Kidney epithelial cell (primary cell): ENCODE results near the gene MRPS7. TPM values are rescaled to one million over a fixed set of nuclear protein-coding genes. Genes with fewer than 3 reads are reported as not detected.
"Not testable (repeated sequence)": the region's sequence is repeated elsewhere in the genome, so short reads cannot be mapped to it uniquely, and the experiment has no call there.

ENCODE experiments used
- DNase-seq: peaks from one replicate; pipeline ENCODE4 v3.0.0-alpha.2; 2010; ENCODE audit warnings: low read depth
- H3K27me3 ChIP-seq: 2 replicates; pipeline ENCODE4 v1.6.0; 2011; ENCODE audit warnings: low read length; ENCODE audit not compliant: control insufficient read depth, insufficient read depth
- H3K36me3 ChIP-seq: 2 replicates; pipeline ENCODE4 v1.5.1; 2011; ENCODE audit warnings: low read length; ENCODE audit not compliant: control insufficient read depth, insufficient read depth
- H3K4me3 ChIP-seq: 2 replicates; pipeline ENCODE4 v1.5.1; 2011; ENCODE audit warnings: low read depth, mild to moderate bottlenecking, control low read depth, low read length
- total RNA-seq: library from RNA; depleted of rRNA; stranded (reverse); fragments of >200 nt; gene quantifications from 2 replicates; pipeline ENCODE4 v1.2.3, GENCODE V29; 2015
- TF ChIP-seq, protein P1 (sequence below): IDR thresholded peaks from 2 replicates; pipeline ENCODE4 v1.5.1; 2011; ENCODE audit warnings: mild to moderate bottlenecking, moderate library complexity, low read length, control low read depth, inconsistent platforms; ENCODE audit not compliant: insufficient read depth, poor library complexity, severe bottlenecking

Gene MRPS7
- total RNA-seq, 1 donor from 2014 or later = 57.8 TPM

DNA sequence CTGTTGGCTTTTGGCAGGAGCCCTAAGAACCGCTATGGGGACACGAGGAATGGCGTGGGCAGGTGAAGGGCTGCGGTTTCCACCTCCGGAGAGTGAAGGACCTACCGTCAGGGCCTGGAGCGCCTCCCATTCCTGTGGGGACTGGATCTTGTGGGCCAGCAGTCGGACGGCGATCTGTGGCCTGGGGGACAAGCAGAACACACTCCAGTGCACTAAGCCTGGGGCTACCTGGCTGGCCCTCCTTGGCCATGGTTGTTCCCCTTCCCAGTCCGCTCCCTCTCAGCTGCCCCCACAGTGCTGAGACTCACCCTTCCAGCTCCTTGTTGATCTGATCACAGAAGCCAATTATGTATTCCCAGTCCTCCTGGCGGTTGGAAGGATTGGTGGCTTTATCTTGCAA lies 15.3 kb upstream of the MRPS7 start:
- DNase-seq = no peak
- H3K27me3 ChIP-seq = no peaks in the 10 kb centered on the region
- TF ChIP-seq, protein P1, sequence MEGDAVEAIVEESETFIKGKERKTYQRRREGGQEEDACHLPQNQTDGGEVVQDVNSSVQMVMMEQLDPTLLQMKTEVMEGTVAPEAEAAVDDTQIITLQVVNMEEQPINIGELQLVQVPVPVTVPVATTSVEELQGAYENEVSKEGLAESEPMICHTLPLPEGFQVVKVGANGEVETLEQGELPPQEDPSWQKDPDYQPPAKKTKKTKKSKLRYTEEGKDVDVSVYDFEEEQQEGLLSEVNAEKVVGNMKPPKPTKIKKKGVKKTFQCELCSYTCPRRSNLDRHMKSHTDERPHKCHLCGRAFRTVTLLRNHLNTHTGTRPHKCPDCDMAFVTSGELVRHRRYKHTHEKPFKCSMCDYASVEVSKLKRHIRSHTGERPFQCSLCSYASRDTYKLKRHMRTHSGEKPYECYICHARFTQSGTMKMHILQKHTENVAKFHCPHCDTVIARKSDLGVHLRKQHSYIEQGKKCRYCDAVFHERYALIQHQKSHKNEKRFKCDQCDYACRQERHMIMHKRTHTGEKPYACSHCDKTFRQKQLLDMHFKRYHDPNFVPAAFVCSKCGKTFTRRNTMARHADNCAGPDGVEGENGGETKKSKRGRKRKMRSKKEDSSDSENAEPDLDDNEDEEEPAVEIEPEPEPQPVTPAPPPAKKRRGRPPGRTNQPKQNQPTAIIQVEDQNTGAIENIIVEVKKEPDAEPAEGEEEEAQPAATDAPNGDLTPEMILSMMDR = no peak
- H3K36me3 ChIP-seq = peaks cover 6% of the 10 kb centered on the region
- H3K4me3 ChIP-seq = no peak overlapping the region

DNA sequence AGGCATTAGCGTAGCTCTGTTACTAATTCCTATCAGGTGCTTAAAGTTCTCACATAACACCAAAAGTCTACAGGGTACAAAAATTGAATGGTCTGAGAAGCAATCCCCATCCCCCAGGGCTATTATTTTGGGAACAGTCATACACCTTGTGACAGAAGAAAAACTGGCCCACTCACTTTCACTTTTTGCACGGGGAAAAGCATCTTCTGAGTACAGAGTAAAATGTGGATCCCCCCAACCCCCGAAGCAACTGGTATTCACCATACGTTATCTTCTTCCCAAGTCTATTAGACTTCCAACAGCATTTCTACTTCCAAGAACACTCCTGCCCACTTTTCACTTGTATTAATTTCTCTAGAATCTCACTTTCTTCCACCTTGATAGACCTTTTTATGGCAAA lies 12.1 kb upstream of the MRPS7 start:
- Histone ChIP-seq H3K27me3 (no peaks in the 10 kb centered on the region), H3K4me3 (no peak overlapping the region), H3K36me3 (peaks cover 3% of the 10 kb centered on the region)
- TF ChIP-seq, protein P1 = no peak
- no peak for DNase-seq

DNA sequence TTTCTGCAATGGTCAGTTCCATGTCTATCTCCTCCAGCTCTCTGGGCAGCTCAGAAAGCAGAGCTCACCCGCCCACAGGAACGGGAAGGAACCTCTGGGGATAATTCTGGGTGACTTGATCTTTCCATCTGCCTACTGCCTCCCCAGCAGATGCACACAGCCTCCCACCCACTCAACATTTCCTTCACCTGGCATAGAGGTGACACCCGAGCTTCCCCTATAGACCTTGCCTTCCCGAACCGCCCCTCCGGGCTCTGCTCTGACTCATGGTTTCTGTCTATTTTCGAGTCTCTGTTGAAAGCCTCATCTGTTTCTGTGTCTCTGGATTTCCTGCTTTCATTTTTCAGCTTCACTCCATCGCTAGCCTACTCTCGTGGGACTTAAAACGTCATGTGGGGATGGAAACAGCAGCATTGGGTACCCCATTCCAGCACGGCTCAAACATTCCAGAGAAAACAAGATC lies 11.6 kb upstream of the MRPS7 start:
- TF ChIP-seq, protein P1 = no peak
- H3K4me3 ChIP-seq = no peak overlapping the region

DNA sequence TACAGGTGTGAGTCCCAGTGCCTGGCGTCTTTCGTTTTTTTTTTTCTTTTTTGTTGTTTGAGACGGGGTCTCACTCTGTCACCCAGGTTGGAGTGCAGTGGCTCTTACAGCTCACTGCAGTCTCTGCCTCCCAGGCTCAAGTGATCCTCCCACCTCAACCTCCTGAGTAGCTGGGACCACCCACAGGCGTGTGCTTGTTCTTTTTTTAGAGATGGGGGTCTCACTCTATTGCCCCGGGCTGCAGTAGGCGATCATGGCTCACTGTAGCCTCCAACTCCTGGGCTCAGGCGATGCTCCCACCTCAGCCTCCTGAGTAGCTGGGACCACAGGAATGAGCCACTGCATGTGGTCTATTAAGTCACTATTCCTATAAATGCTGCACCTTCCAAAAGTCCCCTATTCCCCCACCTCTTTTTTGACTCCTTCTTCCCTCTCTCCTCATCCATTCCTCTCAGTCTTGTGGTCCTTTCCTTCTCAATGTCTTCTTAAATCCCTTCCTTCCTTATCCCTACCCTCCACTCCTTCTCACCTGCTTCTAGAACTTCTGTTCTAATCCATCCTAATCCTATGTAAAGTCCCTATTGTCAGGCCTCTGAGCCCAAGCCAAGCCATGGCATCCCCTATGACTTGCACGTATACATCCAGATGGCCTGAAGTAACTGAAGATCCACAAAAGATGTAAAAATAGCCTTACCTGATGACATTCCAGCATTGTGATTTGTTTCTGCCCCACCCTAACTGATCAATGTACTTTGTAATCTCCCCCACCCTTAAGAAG lies 9.5 kb upstream of the MRPS7 start:
- Histone ChIP-seq H3K27me3 (no peaks in the 10 kb centered on the region), H3K36me3 (no peaks in the 10 kb centered on the region), H3K4me3 (no peak overlapping the region)
- TF ChIP-seq, protein P1 = no peak
- DNase-seq = no peak

More for the DNA sequence above, 11.6 kb upstream of the MRPS7 start:
- no peak for DNase-seq
- peaks cover 3% of the 10 kb centered on the region for H3K36me3 ChIP-seq
- no peaks in the 10 kb centered on the region for H3K27me3 ChIP-seq

DNA sequence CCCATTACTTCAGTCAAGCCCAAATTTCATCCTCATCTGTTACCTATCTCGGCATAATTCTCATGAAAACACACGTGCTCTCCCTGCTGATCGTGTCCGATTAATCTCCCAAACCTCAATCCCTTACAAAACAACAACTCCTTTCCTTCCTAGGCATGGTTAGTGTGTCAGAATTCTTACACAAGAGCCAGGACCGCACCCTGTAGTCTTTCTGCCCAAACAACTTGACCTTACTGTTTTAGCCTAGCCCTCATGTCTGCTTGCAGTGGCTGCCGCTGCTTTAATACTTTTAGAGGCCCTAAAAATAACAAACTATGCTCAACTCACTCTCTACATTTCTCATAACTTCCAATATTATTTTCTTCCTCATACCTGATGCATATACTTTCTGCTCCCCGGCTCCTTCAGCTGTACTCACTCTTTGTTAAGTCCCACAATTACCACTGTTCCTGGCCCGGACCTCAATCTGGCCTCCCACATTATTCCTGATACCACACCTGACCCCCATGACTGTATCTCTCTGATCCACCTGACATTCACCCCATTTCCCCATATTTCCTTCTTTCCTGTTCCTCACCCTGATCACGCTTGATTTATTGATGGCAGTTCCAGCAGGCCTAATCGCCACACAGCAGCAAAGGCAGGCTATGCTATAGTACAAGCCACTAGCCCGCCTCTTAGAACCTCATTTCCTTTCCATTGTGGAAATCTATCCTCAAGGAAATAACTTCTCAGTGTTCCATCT lies 5.6 kb upstream of the MRPS7 start:
- H3K36me3 ChIP-seq, DNase-seq, H3K4me3 ChIP-seq, H3K27me3 ChIP-seq: not testable (repeated sequence)

DNA sequence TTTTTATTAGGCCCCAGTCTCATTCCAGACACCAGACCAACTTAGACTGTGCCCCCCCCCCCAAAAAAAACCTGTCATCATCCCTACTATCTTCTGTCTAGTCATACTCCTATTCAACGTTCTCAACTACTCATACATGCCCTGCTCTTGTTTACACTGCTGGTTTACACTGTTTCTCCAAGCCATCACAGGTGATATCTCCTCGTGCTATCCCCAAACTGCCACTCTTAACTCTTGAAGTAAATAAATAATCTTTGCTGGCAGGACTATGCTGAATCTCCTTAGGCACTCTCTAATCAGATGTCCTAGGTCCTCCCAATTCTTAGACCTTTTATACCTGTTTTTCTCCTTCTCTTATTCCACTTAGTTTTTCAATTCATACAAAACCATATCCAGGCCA lies 4.5 kb upstream of the MRPS7 start:
- not testable (repeated sequence) for H3K27me3 ChIP-seq, DNase-seq, H3K36me3 ChIP-seq, H3K4me3 ChIP-seq
